IMR-90 (cell line): ENCODE results near the gene VDAC2. TPM values are rescaled to one million over a fixed set of nuclear protein-coding genes. Genes with fewer than 3 reads are reported as not detected.

ENCODE experiments used
- ATAC-seq: fragments of 200-7000 bp; cut with Tn5 transposase; 2 replicates; pipeline ENCODE4 v1.9.1; 2020; ENCODE audit warnings: low read depth, mild to moderate bottlenecking, moderate library complexity
- BruUV-seq: library from RNA; stranded (reverse); fragments of 400-500 nt; replicated peaks from 2 replicates; lab custom pipeline; 2021; lab: Mats Ljungman, UMichigan
- CTCF ChIA-PET: fragments of 300-600 bp; formaldehyde crosslinking; extraction: SDS; loops from one replicate; lab custom pipeline; 2021; ENCODE audit warnings: antibody characterized with exemption; lab: Yijun Ruan, JAX
- POLR2A ChIA-PET: fragments of 300-600 bp; sonication (Branson Sonifier 250); formaldehyde crosslinking; loops from one replicate; lab custom pipeline; 2022; ENCODE audit warnings: antibody characterized with exemption; ENCODE audit not compliant: unreplicated experiment; lab: Charles Lee
- DNase-seq: peaks from one replicate; pipeline ENCODE4 v3.0.0; 2013
- H2AFZ ChIP-seq: replicated peaks from 2 replicates; pipeline ENCODE3; 2013; ENCODE audit warnings: low read length, mild to moderate bottlenecking; ENCODE audit not compliant: poor library complexity
- H2AK5ac ChIP-seq: 2 replicates; pipeline ENCODE4 v1.6.1; 2013; ENCODE audit warnings: low read depth, low read length, inconsistent platforms
- H2AK9ac ChIP-seq: replicated peaks from 2 replicates; pipeline ENCODE3; 2013; ENCODE audit warnings: mild to moderate bottlenecking, low read depth, low read length, moderate library complexity; ENCODE audit not compliant: poor library complexity
- H2BK120ac ChIP-seq: 2 replicates; pipeline ENCODE4 v1.6.1; 2013; ENCODE audit warnings: low read depth, low read length, inconsistent platforms
- H2BK15ac ChIP-seq: 3 replicates; pipeline ENCODE4 v1.6.1; 2013; ENCODE audit warnings: low read depth, low read length, inconsistent platforms
- H2BK20ac ChIP-seq: 2 replicates; pipeline ENCODE4 v1.6.1; 2013; ENCODE audit warnings: low read depth, mild to moderate bottlenecking, inconsistent platforms, low read length, moderate library complexity
- H2BK5ac ChIP-seq: 2 replicates; pipeline ENCODE4 v1.6.1; 2013; ENCODE audit warnings: mild to moderate bottlenecking, low read depth, low read length, inconsistent platforms; ENCODE audit not compliant: poor library complexity, severe bottlenecking
- H3K14ac ChIP-seq: replicated peaks from 2 replicates; pipeline ENCODE4 v1.6.1; 2013; ENCODE audit warnings: low read depth, low read length, inconsistent platforms
- H3K18ac ChIP-seq: 2 replicates; pipeline ENCODE4 v1.6.1; 2013; ENCODE audit warnings: low read depth, low read length, control low read depth
- H3K23ac ChIP-seq: 2 replicates; pipeline ENCODE4 v1.6.1; 2013; ENCODE audit warnings: low read depth, low read length, inconsistent platforms
- H3K27ac ChIP-seq: 2 replicates; pipeline ENCODE4 v1.5.1; 2013; ENCODE audit warnings: mild to moderate bottlenecking, control low read depth, low read length; ENCODE audit not compliant: insufficient read depth
- H3K27me3 ChIP-seq: 2 replicates; pipeline ENCODE4 v1.6.1; 2013; ENCODE audit warnings: low read length; ENCODE audit not compliant: control insufficient read depth, insufficient read depth
- H3K36me3 ChIP-seq: 2 replicates; pipeline ENCODE4 v1.6.1; 2013; ENCODE audit warnings: low read length, mixed read lengths; ENCODE audit not compliant: control insufficient read depth, insufficient read depth
- H3K4ac ChIP-seq: 2 replicates; pipeline ENCODE4 v1.6.1; 2013; ENCODE audit warnings: low read depth, low read length, inconsistent platforms
- H3K4me1 ChIP-seq: 2 replicates; pipeline ENCODE4 v1.6.1; 2013; ENCODE audit warnings: low read length, mixed read lengths; ENCODE audit not compliant: control insufficient read depth, insufficient read depth
- H3K4me2 ChIP-seq: 2 replicates; pipeline ENCODE4 v1.6.1; 2013; ENCODE audit warnings: low read depth, mild to moderate bottlenecking, control low read depth, low read length, moderate library complexity
- H3K4me3 ChIP-seq: 2 replicates; pipeline ENCODE4 v1.5.1; 2013; ENCODE audit warnings: low read depth, mild to moderate bottlenecking, control low read depth, low read length, moderate library complexity; ENCODE audit not compliant: insufficient read depth
- H3K56ac ChIP-seq: 2 replicates; pipeline ENCODE4 v1.6.1; 2013; ENCODE audit warnings: low read length, inconsistent platforms; ENCODE audit not compliant: insufficient read depth; ENCODE audit errors: extremely low read depth
- H3K79me1 ChIP-seq, 2 experiments: 2 replicates each; pipeline ENCODE4 v1.6.1; 2013; ENCODE audit warnings: low read length in 2 of 2, inconsistent platforms in 1 of 2, low read depth in 1 of 2
- H3K9ac ChIP-seq: 2 replicates; pipeline ENCODE4 v1.6.1; 2013; ENCODE audit warnings: low read depth, low read length, control low read depth
- H3K9me1 ChIP-seq: 2 replicates; pipeline ENCODE4 v1.6.1; 2013; ENCODE audit warnings: low read length, inconsistent platforms; ENCODE audit not compliant: insufficient read depth
- H3K9me3 ChIP-seq: 2 replicates; pipeline ENCODE4 v1.6.1; 2013; ENCODE audit warnings: low read length; ENCODE audit not compliant: control insufficient read depth, insufficient read depth
- H4K20me1 ChIP-seq: 2 replicates; pipeline ENCODE4 v1.6.1; 2013; ENCODE audit warnings: low read length, inconsistent platforms; ENCODE audit not compliant: insufficient read depth
- H4K5ac ChIP-seq: 2 replicates; pipeline ENCODE4 v1.6.1; 2013; ENCODE audit warnings: mild to moderate bottlenecking, low read depth, low read length, control low read depth
- H4K8ac ChIP-seq, 2 experiments: 2 replicates each; pipeline ENCODE4 v1.6.1; 2013; ENCODE audit warnings: low read depth in 2 of 2, low read length in 2 of 2, control low read depth in 1 of 2, inconsistent platforms in 1 of 2
- H4K91ac ChIP-seq: 2 replicates; pipeline ENCODE4 v1.6.1; 2013; ENCODE audit warnings: low read depth, low read length, inconsistent platforms; ENCODE audit not compliant: insufficient read depth
- CHD1 ChIP-seq: IDR thresholded peaks from 2 replicates; pipeline ENCODE4 v1.6.1; 2012; ENCODE audit warnings: low read depth, low read length, improper control_type of control experiment
- FOS ChIP-seq: fragments of 150-350 bp; IDR thresholded peaks from 2 replicates; pipeline ENCODE4 v1.6.1; 2016; ENCODE audit warnings: low read depth, low read length
- MAZ ChIP-seq: IDR thresholded peaks from 2 replicates; pipeline ENCODE4 v1.6.1; 2012; ENCODE audit warnings: low read depth, mild to moderate bottlenecking, low read length, improper control_type of control experiment, moderate library complexity, borderline replicate concordance
- MXI1 ChIP-seq: IDR thresholded peaks from 2 replicates; pipeline ENCODE4 v1.6.1; 2012; ENCODE audit warnings: low read depth, mild to moderate bottlenecking, low read length, moderate library complexity, borderline replicate concordance
- NFE2L2 ChIP-seq: fragments of 150-350 bp; IDR thresholded peaks from 2 replicates; pipeline ENCODE4 v1.6.1; 2016; ENCODE audit warnings: low read depth, mild to moderate bottlenecking, low read length
- RAD21 ChIP-seq: IDR thresholded peaks from 2 replicates; pipeline ENCODE4 v1.6.1; 2012; ENCODE audit warnings: low read length, improper control_type of control experiment
- USF2 ChIP-seq: fragments of 150-350 bp; IDR thresholded peaks from 2 replicates; pipeline ENCODE4 v1.6.1; 2017; ENCODE audit warnings: mild to moderate bottlenecking, antibody characterized with exemption, low read length, low read depth
- WGBS, 2 experiments: methylation state at CpG; one replicate each; pipeline versions ENCODE4 v1.1.5 to v1.1.7; 2013; ENCODE audit warnings: missing lambda C conversion rate in 2 of 2; ENCODE audit not compliant: insufficient read length in 1 of 2; ENCODE audit errors: extremely low coverage in 2 of 2; 5-methylcytosine and 5-hydroxymethylcytosine counted together
- dilution Hi-C: fragments of 300-500 bp; cut with HindIII; formaldehyde crosslinking; loops from one replicate; pipeline ENCODE4 v1.14.3; 2018; ENCODE audit warnings: low sequenced_read_pairs; ENCODE audit not compliant: unreplicated experiment
- in situ Hi-C: fragments of 300-500 bp; cut with MboI; formaldehyde crosslinking; loops from 3 replicates; pipeline ENCODE4 v1.14.3; 2019; ENCODE audit warnings: low sequenced_read_pairs, inconsistent platforms, mixed read lengths
- intact Hi-C: fragments of 100-400 bp; cut with micrococcal nuclease; formaldehyde crosslinking; loops from 2 replicates; pipeline ENCODE4 v1.10.0; 2022
- polyA plus RNA-seq, 3 experiments: library from polyadenylated mRNA; depleted of rRNA; stranded (reverse); fragments of >200 nt; gene quantifications; 2 replicates each; pipeline ENCODE4 v1.2.3, GENCODE V29; 2012; ENCODE audit warnings: low replicate concordance in 1 of 3
- total RNA-seq: library from RNA; depleted of rRNA; stranded (reverse); fragments of >200 nt; gene quantifications from 2 replicates; pipeline ENCODE4 v1.2.3, GENCODE V29; 2012

Gene VDAC2
- total and polyA plus RNA-seq, 2 of the 4 experiments (the other 2 are of a cell fraction): 122 to 139 TPM

GRCh38 chr10:75176046-75176445 lies 34.5 kb upstream of the VDAC2 start:
- H2AK9ac ChIP-seq: no peak overlapping the region
- H3K4me2 ChIP-seq: no peak overlapping the region
- H3K4me3 ChIP-seq: no peak overlapping the region
- H4K5ac ChIP-seq: no peak overlapping the region
- H3K9ac ChIP-seq: no peak overlapping the region
- no peak overlapping the region for H2BK120ac ChIP-seq
- 0 out of 2 replicates have a peak, but pooled peaks cover 4% of the 10 kb centered on the region for H4K20me1 ChIP-seq
- ATAC-seq (no peak), DNase-seq (no peak)
- H4K8ac ChIP-seq: no peak overlapping the region
- peaks cover 17% of the 10 kb centered on the region for H3K36me3 ChIP-seq
- in situ Hi-C loops: no loop called here
- no peak overlapping the region for H2BK5ac ChIP-seq
- H4K91ac ChIP-seq: no peak overlapping the region
- BruUV-seq: no TSS peak
- H3K56ac ChIP-seq: no peak overlapping the region
- no peak overlapping the region for H3K14ac ChIP-seq
- 0 out of 2 replicates have a peak, but pooled peaks cover 2% of the 10 kb centered on the region for H3K9me1 ChIP-seq
- no peak overlapping the region for H3K27ac ChIP-seq
- H3K79me1 ChIP-seq: peaks cover 16 to 31% of the 10 kb centered on the region in 2 experiments
- H2AFZ ChIP-seq: no peak overlapping the region
- dilution Hi-C loops: no loop called here
- H3K23ac ChIP-seq: no peak overlapping the region
- no peak overlapping the region for H2AK5ac ChIP-seq
- no peak overlapping the region for H3K4ac ChIP-seq
- H3K9me3 ChIP-seq: no peaks in the 10 kb centered on the region
- intact Hi-C loops: loop anchor here (5.0 kb wide), 1 partner anchor 49 kb away; no protein-coding TSS in a partner anchor
- WGBS, 2 experiments: 80% methylated on average over 2 of the region's 6 CpGs; no CpG with 5 or more reads in 1 of the 2 experiments
- H2BK15ac ChIP-seq: no peak overlapping the region
- no peak overlapping the region for H2BK20ac ChIP-seq
- TF ChIP-seq NFE2L2 (no peak), RAD21 (no peak), MXI1 (no peak), CHD1 (no peak), MAZ (no peak), FOS (no peak), USF2 (no peak)
- POLR2A ChIA-PET: no interaction called here
- no peak overlapping the region for H3K18ac ChIP-seq
- no peaks in the 10 kb centered on the region for H3K27me3 ChIP-seq
- H3K4me1 ChIP-seq: peaks cover 9% of the 10 kb centered on the region
- CTCF ChIA-PET: no interaction called here
